CD4-positive, alpha-beta T cell treated with Interleukin-12 subunit alpha and Interleukin-12 subunit beta, for 1 hour (primary cell): Measurements from ENCODE around the gene WWOX.
A peak's percentile ranks its signal among the peaks of the same experiment; 100 is the strongest.
"Not testable (repeated sequence)": the region's sequence is repeated elsewhere in the genome, so short reads cannot be mapped to it uniquely, and the experiment has no call there.

ENCODE experiments used
- DNase-seq: peaks from one replicate; pipeline ENCODE4 v3.0.0-alpha.2; 2020

WWOX gene

DNA sequence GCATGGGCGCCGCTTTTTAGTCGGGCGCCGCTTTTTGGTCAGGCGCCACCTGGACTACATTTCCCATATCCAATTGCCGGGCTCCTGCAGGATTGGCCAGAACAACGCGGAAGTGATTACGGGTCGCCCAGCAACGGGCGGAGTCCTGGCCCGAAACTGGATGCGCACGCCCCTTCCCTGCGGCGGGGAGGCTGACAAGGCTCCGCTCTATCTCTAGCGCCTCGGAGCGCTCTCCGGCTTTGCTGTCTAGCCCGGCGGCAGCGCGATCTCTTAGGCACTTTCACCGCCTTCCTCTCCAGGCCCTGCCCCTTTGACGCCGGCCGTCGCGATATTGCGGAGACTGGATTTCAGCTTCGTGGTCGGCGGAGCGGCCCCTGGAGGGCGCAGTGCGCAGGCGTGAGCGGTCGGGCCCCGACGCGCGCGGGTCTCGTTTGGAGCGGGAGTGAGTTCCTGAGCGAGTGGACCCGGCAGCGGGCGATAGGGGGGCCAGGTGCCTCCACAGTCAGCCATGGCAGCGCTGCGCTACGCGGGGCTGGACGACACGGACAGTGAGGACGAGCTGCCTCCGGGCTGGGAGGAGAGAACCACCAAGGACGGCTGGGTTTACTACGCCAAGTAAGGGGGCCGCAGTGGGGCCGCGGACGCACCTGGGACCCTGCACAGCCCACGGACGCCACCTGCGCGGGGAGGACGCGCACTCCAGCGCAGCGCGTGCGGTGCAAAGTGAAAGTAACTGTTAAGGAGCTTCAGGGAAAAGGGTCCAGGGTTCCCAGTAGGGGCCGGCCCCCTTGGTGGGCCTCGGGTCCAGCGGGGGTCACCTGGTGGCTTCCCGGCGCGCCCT, at the start of gene WWOX:
WWOX (plus strand) TSS at position 384 of the 841 bp plus-strand sequence.
- peak; percentile 97 for DNase-seq

DNA sequence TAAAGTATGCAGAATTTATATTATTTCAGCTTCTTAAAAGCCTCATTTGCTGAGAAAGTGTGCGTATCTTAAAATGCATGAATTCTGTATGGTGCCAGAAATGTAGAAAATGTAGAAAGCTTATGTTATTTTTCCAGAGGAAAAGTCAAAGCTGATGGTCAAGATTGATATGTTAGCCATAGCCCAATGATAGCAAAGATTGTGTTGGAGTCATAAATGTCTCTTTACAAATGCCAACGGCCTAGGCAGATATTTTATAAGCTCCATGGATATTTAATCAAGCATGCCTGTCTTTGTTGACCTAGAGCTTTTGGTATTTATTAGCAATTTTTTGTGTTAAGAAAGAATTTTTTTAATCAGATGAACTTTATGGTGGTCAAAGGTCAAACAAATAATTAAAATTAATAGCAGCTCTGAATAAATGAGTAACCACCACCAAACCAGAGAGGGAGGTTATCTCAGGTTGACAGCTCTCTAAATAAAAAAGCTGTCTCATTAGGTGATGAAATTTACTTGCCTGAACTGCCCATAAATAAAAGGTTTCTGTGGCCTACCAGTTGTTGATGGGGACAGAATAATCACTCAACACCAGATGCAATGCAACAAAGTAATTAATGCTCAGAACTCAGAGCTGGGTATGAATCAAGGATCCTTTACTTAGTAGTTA, 48.6 kb upstream of the WWOX start:
- no peak for DNase-seq

DNA sequence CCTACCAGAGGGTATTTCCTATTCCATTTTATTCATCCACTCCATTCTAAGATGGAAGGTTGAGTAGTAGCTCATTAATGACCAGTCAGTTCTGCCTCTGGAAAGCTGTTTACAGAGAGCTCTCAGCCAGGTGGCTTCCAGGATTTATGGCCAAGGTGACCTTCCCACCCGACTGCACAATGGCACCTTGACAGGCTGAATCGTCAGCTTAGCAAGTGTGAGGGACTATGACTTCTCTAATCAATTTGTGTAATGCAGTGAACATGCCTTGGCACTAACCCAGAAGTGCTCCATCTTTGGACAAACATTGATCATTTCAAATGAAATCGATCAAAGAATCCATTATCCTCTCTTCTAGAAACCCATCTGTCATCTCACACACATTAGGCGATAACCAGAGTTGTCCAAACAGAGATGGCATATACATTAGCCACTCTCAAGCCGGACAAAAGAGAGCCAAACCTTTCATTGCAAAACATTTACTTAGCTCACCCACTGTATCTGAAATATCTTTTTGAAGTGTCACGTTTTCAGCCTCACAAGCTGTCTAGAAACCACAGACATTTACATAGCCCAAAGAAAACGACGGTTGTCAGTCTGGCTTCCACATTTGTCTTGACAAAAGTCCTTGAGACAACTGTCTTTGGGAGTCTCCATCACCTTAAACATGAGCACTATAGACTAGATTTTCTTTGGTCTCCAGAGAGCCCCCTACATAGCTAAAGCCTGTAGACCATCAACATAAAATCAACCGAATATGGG, 41.5 kb upstream of the WWOX start:
- no peak for DNase-seq

DNA sequence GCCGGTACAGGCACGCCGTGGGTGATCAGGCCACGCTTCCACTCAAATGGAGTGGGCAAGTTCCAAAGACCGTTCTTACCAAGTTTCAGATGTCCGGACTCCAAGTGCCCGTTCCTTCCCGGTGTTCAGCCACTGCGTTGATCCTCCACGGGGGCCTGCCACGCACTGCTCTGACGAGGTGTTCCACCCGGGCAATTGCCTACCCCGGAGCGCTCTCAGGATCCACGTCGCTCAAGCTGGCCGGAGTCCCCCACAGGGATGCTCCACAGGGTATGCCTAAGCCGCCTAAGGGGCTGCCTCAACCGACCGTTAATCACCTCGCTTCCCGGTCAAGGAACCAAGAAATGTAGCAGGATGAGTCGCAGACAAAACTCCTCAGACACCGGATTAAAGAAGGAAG, 39.6 kb upstream of the WWOX start:
- DNase-seq: not testable (repeated sequence)

DNA sequence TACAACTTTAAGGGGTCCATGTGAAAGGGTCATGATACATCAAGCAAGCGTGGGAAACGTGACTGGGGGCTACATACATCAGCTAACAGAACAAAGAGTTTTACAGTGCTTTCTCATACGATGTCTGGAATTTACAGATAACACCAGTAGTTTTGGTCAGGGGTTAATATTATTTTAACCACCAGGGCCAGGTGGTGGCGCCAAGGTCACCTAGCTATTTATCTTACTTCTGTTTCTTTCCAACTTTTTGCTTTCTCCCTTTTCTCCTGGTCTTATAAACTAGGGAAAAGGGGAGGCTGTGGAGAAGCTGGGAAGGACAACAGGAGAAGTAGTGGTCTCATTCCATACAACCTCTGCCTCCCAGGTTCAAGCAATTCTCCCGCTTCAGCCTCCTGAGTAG, 39.2 kb upstream of the WWOX start:
- DNase-seq: no peak

- no peak for DNase-seq
These were observed 38.6 kb upstream of the WWOX start for GRCh38 chr16:78060809-78061208.

DNA sequence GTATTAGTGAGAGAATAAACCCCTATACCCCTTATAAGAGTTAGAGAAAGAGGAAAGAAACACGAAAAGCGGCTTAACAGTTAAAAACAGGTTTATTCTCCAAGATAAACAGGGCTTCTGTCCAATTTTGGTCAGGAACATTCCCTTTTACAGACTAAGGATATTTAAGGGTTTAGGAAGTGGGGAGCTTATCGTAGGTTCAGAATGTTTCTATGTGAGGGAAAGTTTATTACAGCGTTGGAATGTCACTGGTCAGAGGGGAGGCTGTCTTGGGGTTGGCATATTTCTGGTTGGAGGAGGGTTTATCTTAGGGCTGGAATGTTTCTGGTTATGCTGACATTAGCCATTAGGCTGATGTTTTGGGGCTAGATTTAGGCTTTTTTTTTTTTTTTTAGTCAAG, 34.1 kb upstream of the WWOX start:
- no peak for DNase-seq

- no peak for DNase-seq
These were observed 29.5 kb upstream of the WWOX start for GRCh38 chr16:78069913-78070312.

- DNase-seq: no peak
These were observed 27.2 kb upstream of the WWOX start for GRCh38 chr16:78072275-78072674.

DNA sequence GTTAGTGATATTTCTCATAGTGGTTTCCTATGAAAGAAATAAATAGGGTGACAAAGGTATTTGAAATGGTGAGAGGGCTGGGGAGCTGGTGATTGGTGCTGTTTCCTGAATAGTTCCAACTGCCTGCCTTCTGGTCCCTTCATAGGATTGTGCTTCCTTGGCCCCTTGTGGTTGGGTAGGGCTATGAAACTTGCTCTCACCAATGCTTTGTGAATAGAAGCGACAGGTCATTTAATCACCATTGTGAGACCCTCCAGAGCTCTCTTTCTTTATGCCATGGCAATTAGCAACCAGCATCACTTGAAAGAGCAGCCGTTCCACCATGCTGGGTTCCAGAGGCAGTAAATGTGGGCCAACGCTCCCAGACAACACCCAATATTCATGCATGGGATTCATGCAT, 23.7 kb upstream of the WWOX start:
- no peak for DNase-seq

DNA sequence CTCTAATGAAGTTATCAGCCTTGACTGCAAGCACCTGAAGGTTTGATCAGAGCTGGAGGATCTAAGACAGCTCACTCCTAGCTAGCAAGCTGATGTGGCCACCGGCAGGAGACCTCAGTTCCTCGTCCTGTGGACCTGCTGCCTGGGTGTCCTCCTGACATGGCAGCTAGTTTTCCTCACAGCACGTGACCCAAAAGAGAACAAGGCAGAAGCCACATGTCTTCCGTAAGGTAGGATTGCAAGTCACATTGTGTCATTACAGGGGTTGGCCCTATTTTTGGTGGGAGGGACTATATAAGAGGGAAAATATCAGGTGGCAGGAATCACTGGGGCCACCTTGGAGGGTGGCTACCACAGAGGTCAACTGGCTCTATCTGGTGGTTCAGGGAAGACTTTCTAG, 18.1 kb upstream of the WWOX start:
- DNase-seq: no peak

DNA sequence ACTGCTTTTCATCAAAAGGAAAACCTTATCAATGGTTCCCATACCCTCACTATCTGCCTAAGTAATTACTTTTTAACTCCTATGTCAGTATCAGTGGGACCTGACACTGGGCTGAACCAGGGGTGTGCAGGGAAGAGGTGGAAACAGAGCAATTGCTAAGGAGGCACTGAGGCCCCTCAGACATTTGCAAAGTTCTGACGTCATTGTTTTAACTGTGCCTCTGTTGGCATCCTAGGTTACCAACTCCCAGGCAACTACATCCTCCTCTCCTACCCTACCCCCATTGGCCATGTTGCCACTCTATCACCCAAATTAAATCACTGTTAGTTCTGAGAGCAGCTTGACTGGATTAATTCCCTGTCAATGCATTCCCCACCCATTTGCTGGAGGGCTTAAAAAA, 8.0 kb upstream of the WWOX start:
- no peak for DNase-seq

- DNase-seq: no peak
These were observed 6.7 kb upstream of the WWOX start for GRCh38 chr16:78092758-78093157.

- DNase-seq: no peak
These were observed 5.3 kb upstream of the WWOX start for GRCh38 chr16:78094166-78094565.

DNA sequence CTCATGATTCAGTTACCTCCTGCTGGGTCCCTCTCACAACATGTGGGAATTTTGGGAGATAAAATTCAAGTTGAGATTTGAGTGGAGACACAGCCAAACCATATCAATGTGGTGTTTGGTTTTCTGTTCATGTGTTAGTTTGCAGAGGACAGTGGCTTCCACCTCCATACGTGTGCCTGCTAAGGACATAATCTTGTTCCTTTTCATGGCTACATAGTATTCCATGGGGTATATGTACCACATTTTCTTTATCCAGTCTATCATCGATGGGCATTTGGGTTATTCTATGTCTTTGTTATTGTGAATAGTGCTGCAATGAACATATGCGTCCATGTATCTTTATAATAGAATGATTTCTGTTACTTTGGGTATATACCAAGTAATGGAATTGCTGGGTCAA, 4.5 kb upstream of the WWOX start:
- DNase-seq: no peak

DNA sequence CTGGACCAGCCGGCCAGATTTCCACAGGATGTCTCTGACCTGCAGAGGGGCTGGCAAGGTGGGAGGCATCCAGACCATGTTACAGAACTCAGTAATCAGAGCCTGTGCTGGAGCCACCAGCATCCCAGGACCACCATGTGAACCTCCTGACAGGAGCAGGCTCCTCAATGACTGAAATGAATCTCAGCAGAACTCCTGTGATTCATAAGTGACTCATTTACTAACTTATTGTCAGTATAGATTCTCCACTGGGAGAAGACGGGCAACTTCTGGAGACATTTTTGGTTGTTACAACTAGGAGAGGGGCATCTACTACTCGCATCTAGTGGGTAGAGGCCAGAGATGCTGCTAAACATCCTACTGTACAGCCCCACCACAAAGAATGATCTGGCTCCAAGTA, 3.1 kb upstream of the WWOX start:
- DNase-seq: no peak

GRCh38 chr16:78097548-78097947, 1.9 kb upstream of the WWOX start:
- DNase-seq: no peak

GRCh38 chr16:78098087-78098486, 1.4 kb upstream of the WWOX start:
- DNase-seq: no peak

GRCh38 chr16:78098595-78099270, 721 bp upstream of the WWOX start:
- no peak for DNase-seq

GRCh38 chr16:78100112-78100467, 636 bp downstream of the WWOX start:
- DNase-seq: no peak

DNA sequence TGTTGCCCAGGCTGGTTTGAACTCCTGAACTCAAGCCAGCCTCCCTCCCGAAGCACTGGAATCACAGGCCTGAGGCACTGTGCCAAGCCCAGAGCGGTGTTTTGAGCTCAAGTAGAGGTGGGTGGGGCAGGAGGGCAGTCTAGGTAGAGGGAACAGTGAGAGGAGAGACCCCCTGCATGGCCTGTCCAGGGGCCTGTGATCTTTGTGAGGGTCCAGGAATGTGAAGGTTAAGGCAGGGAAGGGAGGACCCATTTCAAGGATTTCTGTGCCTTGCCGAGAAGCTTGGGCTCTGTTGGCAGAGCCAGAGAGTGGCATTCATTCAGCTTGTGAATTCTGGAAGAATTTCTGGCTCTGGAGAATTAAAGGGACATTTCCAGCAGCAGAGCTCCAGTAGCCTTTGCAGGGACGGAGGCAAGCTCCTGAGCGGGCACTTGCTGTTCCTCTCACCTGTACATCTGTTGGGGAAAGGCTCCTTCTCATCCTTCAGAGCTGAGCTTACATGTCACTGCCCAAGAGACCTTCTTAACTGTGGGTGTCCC, 2.7 kb downstream of the WWOX start:
- no peak for DNase-seq

DNA sequence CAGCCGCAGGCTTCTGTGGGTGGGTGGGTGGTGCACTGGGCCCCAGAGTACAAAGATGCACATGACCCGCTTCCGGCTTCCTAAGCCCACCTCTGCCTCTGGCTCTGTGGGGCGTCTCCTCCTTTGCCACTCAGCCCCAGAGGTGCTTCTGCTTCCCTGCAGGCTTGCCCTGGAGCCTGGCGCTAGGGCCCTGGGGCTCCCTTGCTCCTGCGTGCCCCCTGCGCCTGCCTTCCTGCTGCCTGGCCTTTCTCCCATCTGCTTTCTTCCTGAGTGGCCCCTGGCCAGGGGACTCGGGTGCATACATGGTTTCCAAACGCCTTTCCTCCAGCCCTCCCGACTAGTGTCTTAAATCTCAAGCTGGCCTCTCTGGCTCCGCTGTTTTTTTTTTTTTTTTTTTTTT, 3.4 kb downstream of the WWOX start:
- no peak for DNase-seq

- DNase-seq: no peak
These were observed 6.1 kb downstream of the WWOX start for GRCh38 chr16:78105517-78105916.
